AG08396 (cell line): ENCODE data around the gene PLA2G4B.
A peak's percentile ranks its signal among the peaks of the same experiment; 100 is the strongest.

ENCODE experiments used
- DNase-seq: peaks from one replicate; pipeline ENCODE4 v3.0.0; 2012; ENCODE audit warnings: low spot score, mixed read lengths

Gene PLA2G4B

GRCh38 chr15:41838400-41838897, at the start of gene PLA2G4B:
PLA2G4B (plus strand) TSS chr15:41838847; CDS start chr15:41838914, 67 bp downstream.
- DNase-seq = no peak

GRCh38 chr15:41789236-41789635, 49.4 kb upstream of the PLA2G4B start:
- DNase-seq = no peak

GRCh38 chr15:41789662-41790061, 49.0 kb upstream of the PLA2G4B start:
- no peak for DNase-seq

- no peak for DNase-seq
Observed at GRCh38 chr15:41790169-41790568, 48.5 kb upstream of the PLA2G4B start.

GRCh38 chr15:41790756-41791546, 47.7 kb upstream of the PLA2G4B start:
- peak; percentile 34 for DNase-seq

- no peak for DNase-seq
Observed at GRCh38 chr15:41791547-41791937, 47.1 kb upstream of the PLA2G4B start.

- no peak for DNase-seq
Observed at GRCh38 chr15:41792000-41792637, 46.5 kb upstream of the PLA2G4B start.

GRCh38 chr15:41794081-41794480, 44.6 kb upstream of the PLA2G4B start:
- DNase-seq = no peak

GRCh38 chr15:41795996-41796856, 42.4 kb upstream of the PLA2G4B start:
- peak; percentile 48 for DNase-seq

GRCh38 chr15:41797201-41797944, 41.3 kb upstream of the PLA2G4B start:
- DNase-seq = no peak

- no peak for DNase-seq
Observed at GRCh38 chr15:41798607-41799487, 39.8 kb upstream of the PLA2G4B start.

GRCh38 chr15:41799488-41799805, 39.2 kb upstream of the PLA2G4B start:
- DNase-seq = no peak

GRCh38 chr15:41801185-41801584, 37.5 kb upstream of the PLA2G4B start:
- no peak for DNase-seq

GRCh38 chr15:41801850-41802455, 36.7 kb upstream of the PLA2G4B start:
- DNase-seq = no peak

- no peak for DNase-seq
Observed at GRCh38 chr15:41804361-41804760, 34.3 kb upstream of the PLA2G4B start.

- DNase-seq = no peak
Observed at GRCh38 chr15:41804916-41805666, 33.6 kb upstream of the PLA2G4B start.

- no peak for DNase-seq
Observed at GRCh38 chr15:41805711-41806110, 32.9 kb upstream of the PLA2G4B start.

- DNase-seq = no peak
Observed at GRCh38 chr15:41806291-41807181, 32.1 kb upstream of the PLA2G4B start.

GRCh38 chr15:41809121-41809520, 29.5 kb upstream of the PLA2G4B start:
- no peak for DNase-seq
